ENCODE measurements around the gene SMC3. TPM values are rescaled to one million over a fixed set of nuclear protein-coding genes. Genes with fewer than 3 reads are reported as not detected.

Gene SMC3
- total RNA-seq, 1 experiment from 2014 or later = 64.3 TPM

DNA sequence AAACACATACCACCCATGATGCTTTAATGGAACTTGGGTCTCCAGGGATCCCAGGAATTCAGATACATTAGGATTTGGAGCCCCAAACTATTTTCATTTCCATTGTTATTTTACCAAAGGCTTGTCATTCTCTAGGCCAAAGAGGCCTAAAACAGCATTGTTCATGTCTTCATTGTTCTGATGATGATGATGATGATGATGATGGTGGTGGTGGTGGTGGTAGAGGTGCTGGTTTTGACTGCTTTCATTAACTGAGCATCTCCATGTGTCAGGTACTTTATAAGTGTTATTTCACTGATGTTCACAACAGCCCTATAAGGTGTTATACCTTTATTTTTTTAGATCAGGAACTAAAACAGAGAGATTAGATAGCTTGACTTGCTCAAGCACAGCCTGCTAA is 64.4 kb downstream of the SMC3 start:
- Histone ChIP-seq H3K27me3 (ENCODE audit: insufficient read depth, low read length) (no peaks in the 10 kb centered on the region), H4K20me1 (ENCODE audit: insufficient read depth) (no peaks in the 10 kb centered on the region), H3K36me3 (ENCODE audit: control insufficient read depth in 1 of 2, insufficient read depth in 2 of 2, low read length in 2 of 2) (no peaks in the 10 kb centered on the region), H3K9me3 (ENCODE audit: control insufficient read depth in 1 of 2, insufficient read depth in 1 of 2, low read depth in 1 of 2, low read length in 2 of 2) (no peaks in the 10 kb centered on the region), H3K27ac (ENCODE audit: low read depth, low read length) (no peak overlapping the region), H3K4me3 (replicated peaks in 1 of 2; ENCODE audit: low read depth in 1 of 2, low read length in 2 of 2) (no peak overlapping the region), H3K9me2 (ENCODE audit: insufficient read depth) (no peaks in the 10 kb centered on the region), H3K4me1 (ENCODE audit: control insufficient read depth in 1 of 2, insufficient read depth in 2 of 2, low read length in 2 of 2) (peaks cover under 1 to 11% of the 10 kb centered on the region in 2 experiments; a peak in 3 of 4 replicates), H3K79me2 (ENCODE audit: insufficient read depth, low read length) (no peaks in the 10 kb centered on the region), H2AFZ (ENCODE audit: low read depth, low read length, poor library complexity, severe bottlenecking) (no peak overlapping the region), H3K9ac (ENCODE audit: low read length) (no peak overlapping the region), H3K4me2 (ENCODE audit: low read length) (no peak overlapping the region)
- CTCF ChIA-PET = no interaction called here
- RAD21 ChIA-PET (ENCODE audit: low non-redundant PET in 1 of 2, low total read pairs in 2 of 2, uncharacterized antibody in 2 of 2, unreplicated experiment in 2 of 2) = no interaction called here
- intact Hi-C loops (cut with micrococcal nuclease) = no loop called here
- POLR2A ChIA-PET = no interaction called here
- no peak for ATAC-seq
- DNase-seq (ENCODE audit: low read depth, low spot score) = no peak
- no peak for TF ChIP-seq ZNF274 (IDR thresholded peaks at IDR 0.05; ENCODE audit: low read depth, low read length)
- TF ChIP-seq EGR1 (IDR thresholded peaks at IDR 0.05; ENCODE audit: low read depth) = no peak
- no peak for TF ChIP-seq CBX3 (IDR thresholded peaks at IDR 0.05; ENCODE audit: low read depth)
- TF ChIP-seq ZFX (IDR thresholded peaks at IDR 0.05) = no peak
- TF ChIP-seq SIN3A (IDR thresholded peaks at IDR 0.05; ENCODE audit: low read depth) = no peak
- TF ChIP-seq ELF1 (IDR thresholded peaks at IDR 0.05; ENCODE audit: borderline replicate concordance, low read depth) = no peak
- no peak for TF ChIP-seq SRF (IDR thresholded peaks at IDR 0.05; ENCODE audit: low read depth)
- TF ChIP-seq TCF7L2 (IDR thresholded peaks at IDR 0.05; ENCODE audit: borderline replicate concordance, extremely low read depth, insufficient read depth, insufficient read length) = no peak
- no peak for TF ChIP-seq EZH2phosphoT487 (IDR thresholded peaks at IDR 0.05; ENCODE audit: borderline replicate concordance)
- no peak for TF ChIP-seq YY1 (IDR thresholded peaks at IDR 0.05; ENCODE audit: extremely low read depth, insufficient replicate concordance, low read depth, low read length)
- TF ChIP-seq, protein P1, sequence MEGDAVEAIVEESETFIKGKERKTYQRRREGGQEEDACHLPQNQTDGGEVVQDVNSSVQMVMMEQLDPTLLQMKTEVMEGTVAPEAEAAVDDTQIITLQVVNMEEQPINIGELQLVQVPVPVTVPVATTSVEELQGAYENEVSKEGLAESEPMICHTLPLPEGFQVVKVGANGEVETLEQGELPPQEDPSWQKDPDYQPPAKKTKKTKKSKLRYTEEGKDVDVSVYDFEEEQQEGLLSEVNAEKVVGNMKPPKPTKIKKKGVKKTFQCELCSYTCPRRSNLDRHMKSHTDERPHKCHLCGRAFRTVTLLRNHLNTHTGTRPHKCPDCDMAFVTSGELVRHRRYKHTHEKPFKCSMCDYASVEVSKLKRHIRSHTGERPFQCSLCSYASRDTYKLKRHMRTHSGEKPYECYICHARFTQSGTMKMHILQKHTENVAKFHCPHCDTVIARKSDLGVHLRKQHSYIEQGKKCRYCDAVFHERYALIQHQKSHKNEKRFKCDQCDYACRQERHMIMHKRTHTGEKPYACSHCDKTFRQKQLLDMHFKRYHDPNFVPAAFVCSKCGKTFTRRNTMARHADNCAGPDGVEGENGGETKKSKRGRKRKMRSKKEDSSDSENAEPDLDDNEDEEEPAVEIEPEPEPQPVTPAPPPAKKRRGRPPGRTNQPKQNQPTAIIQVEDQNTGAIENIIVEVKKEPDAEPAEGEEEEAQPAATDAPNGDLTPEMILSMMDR (IDR thresholded peaks at IDR 0.05 in 2 of 3, conservative IDR thresholded peaks at IDR 0.05 in 1 of 3; ENCODE audit: borderline replicate concordance in 1 of 3, insufficient read depth in 1 of 3, low read depth in 2 of 3, low read length in 2 of 3) = no peak
- no peak for TF ChIP-seq EZH2 (IDR thresholded peaks at IDR 0.05)
- TF ChIP-seq, protein P2, sequence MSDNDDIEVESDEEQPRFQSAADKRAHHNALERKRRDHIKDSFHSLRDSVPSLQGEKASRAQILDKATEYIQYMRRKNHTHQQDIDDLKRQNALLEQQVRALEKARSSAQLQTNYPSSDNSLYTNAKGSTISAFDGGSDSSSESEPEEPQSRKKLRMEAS (IDR thresholded peaks at IDR 0.05) = no peak
- BruUV-seq (replicated peaks) = no TSS peak

Data from HCT116 (cell line).